Hypothalamus (tissue), 51 donors: ENCODE data around the gene FER1L5.

Experiments used
- DNase-seq, 51 donors: peaks; one replicate each; lab custom pipeline; 2025; lab: John Stamatoyannopoulos, UW

Gene FER1L5

GRCh38 chr2:96734880-96735583 lies 92.5 kb downstream of the FER1L5 start:
- DNase-seq, result peak in 12 of 51 donors; percentile 3 to 38 (median 8)

- DNase-seq, result no peak
These were observed 94.7 kb downstream of the FER1L5 start for GRCh38 chr2:96737251-96737650.

- no peak for DNase-seq
These were observed 95.3 kb downstream of the FER1L5 start for GRCh38 chr2:96737831-96738230.

GRCh38 chr2:96739076-96739632 lies 96.6 kb downstream of the FER1L5 start:
- no peak for DNase-seq

DNA sequence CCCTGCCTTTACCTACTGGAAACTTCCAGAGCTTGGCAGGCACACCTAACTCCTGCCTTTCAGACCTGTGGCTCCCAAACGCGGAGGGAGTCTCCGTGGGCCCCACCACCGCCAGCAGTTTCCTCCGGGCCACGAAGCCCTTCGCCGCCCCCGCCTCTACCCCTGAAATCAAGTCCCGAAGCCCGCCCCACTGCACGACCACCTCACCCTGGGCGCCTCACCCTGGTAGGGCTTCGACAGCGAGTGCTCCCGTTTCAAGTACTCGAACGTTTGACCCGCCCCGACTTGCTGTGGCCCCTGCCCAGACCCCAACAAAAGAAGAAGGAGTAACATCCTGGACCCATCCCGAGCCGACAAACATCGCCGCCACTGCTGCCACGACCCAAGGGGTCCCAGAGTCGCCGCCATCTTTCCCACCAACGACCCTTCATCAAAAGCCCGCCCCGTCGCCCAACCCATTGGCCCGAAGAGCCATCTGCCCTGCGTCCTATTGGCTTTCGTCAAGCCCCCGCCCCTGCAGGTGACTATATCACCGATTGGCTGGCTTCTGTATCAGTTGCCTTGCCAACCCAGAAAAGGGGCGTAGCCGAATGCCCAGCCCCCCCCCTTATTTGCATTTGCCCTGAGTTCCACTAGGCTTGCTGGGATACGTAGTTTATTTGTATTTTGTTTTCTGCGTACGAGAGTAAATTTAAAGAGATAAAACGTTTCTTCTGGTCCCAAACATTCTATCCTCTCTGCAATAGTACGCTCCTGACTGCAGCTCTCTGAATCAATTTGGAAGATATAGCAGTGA lies 97.3 kb downstream of the FER1L5 start, which contains the start of gene LMAN2L:
Gene LMAN2L (minus strand): TSS at position 432 of the 796 bp plus-strand sequence. CDS start 24 bp downstream, at position 408.
- peak; percentile 40 to 99 (median 93) for DNase-seq

DNA sequence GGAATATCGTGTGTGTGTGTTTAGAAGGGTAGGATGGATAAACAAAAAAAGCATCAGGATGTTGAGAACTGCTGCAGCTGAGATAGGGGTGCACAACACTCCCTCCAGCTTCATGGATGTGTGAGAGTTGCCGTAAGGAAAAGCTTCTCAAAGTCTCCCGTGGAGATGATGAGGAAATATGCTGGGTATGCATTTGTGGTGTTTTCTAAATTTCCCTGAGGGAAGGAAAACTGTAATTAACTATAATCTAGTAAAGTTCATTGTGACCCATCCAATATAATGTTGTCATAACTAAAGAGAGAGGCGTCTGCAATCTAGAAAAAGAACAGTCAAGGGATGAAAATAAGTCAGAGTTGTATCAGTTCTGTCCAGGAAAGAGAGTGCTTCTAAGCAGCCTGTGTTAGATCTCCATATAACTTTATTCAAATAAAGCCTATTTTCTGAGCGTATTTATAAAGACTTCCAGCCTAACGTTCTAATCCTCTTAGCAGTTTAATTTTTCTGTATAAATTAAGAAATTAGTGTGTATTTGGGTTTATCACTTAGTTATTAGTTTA lies 104.6 kb downstream of the FER1L5 start:
- no peak for DNase-seq

GRCh38 chr2:96751800-96752199 lies 109.2 kb downstream of the FER1L5 start:
- DNase-seq, result no peak

GRCh38 chr2:96753661-96754282 lies 111.2 kb downstream of the FER1L5 start:
- DNase-seq, result no peak

GRCh38 chr2:96754317-96754716 lies 111.8 kb downstream of the FER1L5 start:
- no peak for DNase-seq
